Endothelial cell of umbilical vein (primary cell): ENCODE measurements around the gene CGNL1. TPM values are rescaled to one million over a fixed set of nuclear protein-coding genes. Genes with fewer than 3 reads are reported as not detected.

Experiments used
- BruUV-seq: library from RNA; stranded (reverse); fragments of 400-500 nt; replicated peaks from 2 replicates; lab custom pipeline; 2021; lab: Mats Ljungman, UMichigan
- CTCF ChIA-PET: fragments of 300-600, 350-600 bp; sonication (Branson Sonifier 250); formaldehyde crosslinking; loops from one replicate; lab custom pipeline; 2021; ENCODE audit warnings: antibody characterized with exemption, inconsistent platforms; lab: Charles Lee
- POLR2A ChIA-PET: fragments of 300-600, 350-600 bp; sonication (Branson Sonifier 250); formaldehyde crosslinking; loops from one replicate; lab custom pipeline; 2021; ENCODE audit warnings: antibody characterized with exemption, inconsistent platforms; lab: Charles Lee
- DNase-seq: peaks from one replicate; pipeline ENCODE4 v3.0.0-alpha.2; 2011; ENCODE audit warnings: low read depth, low spot score
- FAIRE-seq: peaks from 2 replicates; lab custom pipeline; 2011; peaks lifted over from hg19 to GRCh38; lab: Jason Lieb, UNC
- H2AFZ ChIP-seq: 2 replicates; pipeline ENCODE4 v1.6.0; 2012; ENCODE audit warnings: low read depth, low read length, control low read depth, inconsistent platforms
- H3K27ac ChIP-seq: 2 replicates; pipeline ENCODE4 v1.5.1; 2011; ENCODE audit warnings: low read depth, mild to moderate bottlenecking, control low read depth, low read length, moderate library complexity; ENCODE audit not compliant: insufficient read depth
- H3K27me3 ChIP-seq, 2 experiments: 2 replicates each; pipeline versions ENCODE4 v1.6.0 to v1.6.1; 2011; ENCODE audit warnings: low read length in 2 of 2, mixed read lengths in 1 of 2; ENCODE audit not compliant: control insufficient read depth in 2 of 2, insufficient read depth in 2 of 2
- H3K36me3 ChIP-seq, 2 experiments: 2 replicates in 1 of 2; 3 replicates in 1 of 2; pipeline ENCODE4 v1.5.1; 2011; ENCODE audit warnings: low read length in 2 of 2, mild to moderate bottlenecking in 1 of 2, moderate library complexity in 1 of 2; ENCODE audit not compliant: control insufficient read depth in 2 of 2, insufficient read depth in 2 of 2; ENCODE audit errors: extremely low read depth in 1 of 2
- H3K4me1 ChIP-seq: 3 replicates; pipeline ENCODE4 v1.5.1; 2011; ENCODE audit warnings: mild to moderate bottlenecking, low read length; ENCODE audit not compliant: control insufficient read depth, insufficient read depth; ENCODE audit errors: extremely low read depth
- H3K4me2 ChIP-seq: 2 replicates; pipeline ENCODE4 v1.6.1; 2011; ENCODE audit warnings: low read length, control low read depth, mixed read lengths; ENCODE audit not compliant: insufficient read depth
- H3K4me3 ChIP-seq, 3 experiments: fragments of 200-600 bp in 1 of 3; sonication (generic), shearing (Covaris generic) in 1 of 3; replicated peaks in 1 of 3; 2 replicates each; pipeline ENCODE4 v1.5.1; 2011 to 2016; ENCODE audit warnings: control low read depth in 3 of 3, low read length in 3 of 3, mild to moderate bottlenecking in 2 of 3, inconsistent platforms in 1 of 3, low read depth in 1 of 3, moderate library complexity in 1 of 3; ENCODE audit not compliant: insufficient read depth in 1 of 3
- H3K79me2 ChIP-seq: 2 replicates; pipeline ENCODE4 v1.6.0; 2012; ENCODE audit warnings: low read length, inconsistent platforms; ENCODE audit not compliant: control insufficient read depth, insufficient read depth
- H3K9ac ChIP-seq: replicated peaks from 2 replicates; pipeline ENCODE3; 2011; ENCODE audit warnings: low read length, control low read depth; ENCODE audit not compliant: insufficient read depth; ENCODE audit errors: extremely low read depth
- H3K9me1 ChIP-seq: replicated peaks from 3 replicates; pipeline ENCODE4 v1.6.0; 2011; ENCODE audit warnings: mild to moderate bottlenecking, low read length; ENCODE audit not compliant: control insufficient read depth, insufficient read depth; ENCODE audit errors: extremely low read depth
- H3K9me3 ChIP-seq: replicated peaks from 2 replicates; pipeline ENCODE4 v1.5.1; 2012; ENCODE audit warnings: low read length, inconsistent platforms; ENCODE audit not compliant: control insufficient read depth, insufficient read depth
- H4K20me1 ChIP-seq: replicated peaks from 2 replicates; pipeline ENCODE3; 2011; ENCODE audit warnings: mild to moderate bottlenecking, low read length; ENCODE audit not compliant: control insufficient read depth, insufficient read depth; ENCODE audit errors: extremely low read depth
- EZH2 ChIP-seq: IDR thresholded peaks from 2 replicates; pipeline ENCODE4 v1.6.1; 2012; ENCODE audit warnings: borderline replicate concordance, low read depth, mild to moderate bottlenecking, moderate library complexity, low read length, inconsistent platforms; ENCODE audit not compliant: severe bottlenecking
- FOS ChIP-seq: IDR thresholded peaks from 2 replicates; pipeline ENCODE4 v1.6.1; 2011; ENCODE audit warnings: mild to moderate bottlenecking, low read length, moderate library complexity, borderline replicate concordance; ENCODE audit not compliant: insufficient read depth
- JUN ChIP-seq: IDR thresholded peaks from 2 replicates; pipeline ENCODE4 v1.6.1; 2011; ENCODE audit warnings: borderline replicate concordance, low read depth; ENCODE audit not compliant: insufficient read length, insufficient read depth
- MYC ChIP-seq: IDR thresholded peaks from one replicate; pipeline ENCODE4 v1.6.1; 2011; ENCODE audit warnings: mild to moderate bottlenecking, low read depth, low read length
- POLR2AphosphoS5 ChIP-seq: IDR thresholded peaks from 2 replicates; pipeline ENCODE4 v1.6.1; 2012; ENCODE audit warnings: low read depth, mild to moderate bottlenecking, control low read depth, low read length, moderate library complexity; ENCODE audit not compliant: insufficient read depth
- dilution Hi-C: fragments of 300-500 bp; cut with MboI; formaldehyde crosslinking; loops from one replicate; pipeline ENCODE4 v1.15.0; 2019; ENCODE audit warnings: low sequenced_read_pairs; ENCODE audit not compliant: extremely low pct_ligation_motif_present
- intact Hi-C: fragments of 100-400 bp; cut with micrococcal nuclease; formaldehyde crosslinking; loops from one replicate; pipeline ENCODE4 v1.10.0; 2022
- polyA plus RNA-seq, 4 experiments: library from polyadenylated mRNA; depleted of rRNA in 3 of 4; stranded (reverse) in 3 of 4; unstranded in 1 of 4; fragments of >200 nt; gene quantifications; 2 replicates each; pipeline versions ENCODE4 v1.2.1 to v1.2.3, GENCODE V29; 2011 to 2012; ENCODE audit warnings: missing spikeins in 1 of 4
- total RNA-seq: library from RNA; stranded (reverse); gene quantifications from 2 replicates; pipeline ENCODE4 v1.2.3, GENCODE V29; 2021
- TF ChIP-seq, protein P1 (sequence below), 2 donors: IDR thresholded peaks; 1 replicate in 1 of 2; 2 replicates in 1 of 2; pipeline ENCODE4 v1.5.1; 2011; ENCODE audit warnings: low read length in 2 of 2, mild to moderate bottlenecking in 2 of 2, moderate library complexity in 2 of 2, control low read depth in 1 of 2, inconsistent platforms in 1 of 2, low read depth in 1 of 2; ENCODE audit not compliant: insufficient read depth in 1 of 2; ENCODE audit errors: extremely low read depth in 1 of 2

The CGNL1 gene
- total and polyA plus RNA-seq, 2 donors (not counting 3 experiments of a cell fraction or from before 2014, with no cell fraction given), result 6.9 to 27.1 TPM

DNA sequence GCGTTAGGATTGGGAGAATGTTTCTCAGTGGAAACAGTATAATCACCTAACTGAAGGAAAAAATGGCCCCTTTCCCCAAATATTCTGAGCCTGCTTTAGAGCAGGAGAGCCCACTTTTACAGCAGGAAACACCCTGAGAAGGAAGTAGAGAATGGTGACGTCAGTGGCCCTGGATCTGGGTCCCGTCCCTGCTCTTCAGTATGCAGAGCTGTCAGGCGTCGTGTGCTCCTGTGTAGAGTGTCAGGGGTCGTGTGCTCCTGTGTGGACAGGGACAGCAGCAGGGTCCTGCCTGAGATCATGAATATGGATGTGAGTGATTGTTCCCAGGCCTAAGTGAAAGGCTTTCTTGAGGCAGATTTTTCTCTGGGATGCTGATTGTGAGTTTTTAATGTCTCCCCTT lies 45.2 kb downstream of the CGNL1 start:
- DNase-seq (no peak), FAIRE-seq (no peak)
- intact Hi-C loops (no loop called here), dilution Hi-C loops (no loop called here)
- no peaks in the 10 kb centered on the region for H3K36me3 ChIP-seq
- H3K4me3 ChIP-seq, result no peak overlapping the region
- no peaks in the 10 kb centered on the region for H3K9me1 ChIP-seq
- no peak for TF ChIP-seq POLR2AphosphoS5
- H2AFZ ChIP-seq, result no peak overlapping the region
- no peaks in the 10 kb centered on the region for H3K79me2 ChIP-seq
- no peak overlapping the region for H3K9ac ChIP-seq
- no peaks in the 10 kb centered on the region for H3K9me3 ChIP-seq
- no peak overlapping the region for H3K4me2 ChIP-seq
- H3K4me1 ChIP-seq, result peaks cover 3% of the 10 kb centered on the region
- H3K27me3 ChIP-seq, result no peaks in the 10 kb centered on the region
- no peaks in the 10 kb centered on the region for H4K20me1 ChIP-seq
- BruUV-seq, result no TSS peak
- ChIA-PET CTCF (interaction anchor here (1.1 to 1.5 kb wide), 2 partner anchors 45 to 120 kb away, joined by 3 read pairs; no protein-coding TSS in a partner anchor), POLR2A (no interaction called here)
- H3K27ac ChIP-seq, result no peak overlapping the region

DNA sequence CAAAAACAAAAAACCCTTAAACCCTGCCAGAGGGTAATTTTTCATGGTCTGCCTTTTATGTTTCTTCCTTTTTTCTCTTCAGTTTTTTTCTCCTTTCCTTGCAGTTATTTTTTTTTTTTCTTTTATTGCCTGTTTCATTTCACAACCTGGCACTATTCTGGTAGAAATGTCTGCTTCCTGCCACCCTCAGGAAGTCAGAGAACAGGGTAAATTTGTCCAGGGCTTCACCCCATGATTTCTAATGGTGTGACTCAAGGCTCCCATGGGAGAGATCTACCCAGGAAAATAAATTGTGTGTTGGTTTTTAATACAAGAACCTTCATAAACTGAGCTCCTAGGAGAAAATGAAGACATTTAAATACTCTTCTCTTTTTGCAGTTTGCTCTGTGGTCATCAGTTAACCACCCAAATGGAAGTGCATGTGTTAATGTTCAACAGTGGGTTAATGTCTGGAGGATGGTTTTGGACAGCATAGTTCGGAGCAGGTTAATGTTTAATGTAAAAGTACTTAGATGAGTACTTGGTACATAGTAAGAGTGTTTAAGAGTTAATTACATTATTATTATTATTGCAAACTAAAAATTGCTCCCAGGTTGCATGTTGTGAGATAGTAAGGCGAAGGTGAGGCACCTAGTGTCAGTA lies 45.9 kb downstream of the CGNL1 start:
- H4K20me1 ChIP-seq, result no peaks in the 10 kb centered on the region
- no peaks in the 10 kb centered on the region for H3K9me3 ChIP-seq
- peaks cover 3% of the 10 kb centered on the region for H3K4me1 ChIP-seq
- dilution Hi-C loops (no loop called here), intact Hi-C loops (no loop called here)
- no peaks in the 10 kb centered on the region for H3K36me3 ChIP-seq
- H2AFZ ChIP-seq, result no peak overlapping the region
- ChIA-PET POLR2A (no interaction called here), CTCF (interaction anchor here (1.1 to 1.5 kb wide), 2 partner anchors 45 to 120 kb away, joined by 3 read pairs; no protein-coding TSS in a partner anchor)
- no peak overlapping the region for H3K4me2 ChIP-seq
- peak; percentile 40 for DNase-seq
- no peaks in the 10 kb centered on the region for H3K9me1 ChIP-seq
- no peak overlapping the region for H3K9ac ChIP-seq
- no TSS peak for BruUV-seq
- no peak overlapping the region for H3K27ac ChIP-seq
- no peaks in the 10 kb centered on the region for H3K27me3 ChIP-seq
- H3K4me3 ChIP-seq, result no peak overlapping the region
- no peak for TF ChIP-seq JUN
- no peak for TF ChIP-seq EZH2
- TF ChIP-seq FOS, result no peak
- no peak for TF ChIP-seq POLR2AphosphoS5
- no peak for TF ChIP-seq MYC
- TF ChIP-seq, protein P1, sequence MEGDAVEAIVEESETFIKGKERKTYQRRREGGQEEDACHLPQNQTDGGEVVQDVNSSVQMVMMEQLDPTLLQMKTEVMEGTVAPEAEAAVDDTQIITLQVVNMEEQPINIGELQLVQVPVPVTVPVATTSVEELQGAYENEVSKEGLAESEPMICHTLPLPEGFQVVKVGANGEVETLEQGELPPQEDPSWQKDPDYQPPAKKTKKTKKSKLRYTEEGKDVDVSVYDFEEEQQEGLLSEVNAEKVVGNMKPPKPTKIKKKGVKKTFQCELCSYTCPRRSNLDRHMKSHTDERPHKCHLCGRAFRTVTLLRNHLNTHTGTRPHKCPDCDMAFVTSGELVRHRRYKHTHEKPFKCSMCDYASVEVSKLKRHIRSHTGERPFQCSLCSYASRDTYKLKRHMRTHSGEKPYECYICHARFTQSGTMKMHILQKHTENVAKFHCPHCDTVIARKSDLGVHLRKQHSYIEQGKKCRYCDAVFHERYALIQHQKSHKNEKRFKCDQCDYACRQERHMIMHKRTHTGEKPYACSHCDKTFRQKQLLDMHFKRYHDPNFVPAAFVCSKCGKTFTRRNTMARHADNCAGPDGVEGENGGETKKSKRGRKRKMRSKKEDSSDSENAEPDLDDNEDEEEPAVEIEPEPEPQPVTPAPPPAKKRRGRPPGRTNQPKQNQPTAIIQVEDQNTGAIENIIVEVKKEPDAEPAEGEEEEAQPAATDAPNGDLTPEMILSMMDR (IDR thresholded peaks at IDR 0.05; ENCODE audit: extremely low read depth in 1 of 2, insufficient read depth in 1 of 2, low read depth in 1 of 2, low read length in 2 of 2), result no peak
- no peak for FAIRE-seq
- no peaks in the 10 kb centered on the region for H3K79me2 ChIP-seq
